GM12801 (cell line): ENCODE results near the gene ERC2.

Experiments used
- CTCF ChIP-seq: IDR thresholded peaks from one replicate; pipeline ENCODE4 v1.5.1; 2011; ENCODE audit warnings: control low read depth; ENCODE audit not compliant: insufficient read length; ENCODE audit errors: extremely low read depth

The ERC2 gene

GRCh38 chr3:55683666-55684270, 784.5 kb downstream of the ERC2 start:
- TF ChIP-seq CTCF: no peak

- no peak for TF ChIP-seq CTCF
Observed at GRCh38 chr3:55682461-55682860, 785.8 kb downstream of the ERC2 start.

- TF ChIP-seq CTCF: no peak
Observed at GRCh38 chr3:55678546-55679216, 789.6 kb downstream of the ERC2 start.

GRCh38 chr3:55676643-55677042, 791.6 kb downstream of the ERC2 start:
- no peak for TF ChIP-seq CTCF

GRCh38 chr3:55675478-55675877, 792.8 kb downstream of the ERC2 start:
- no peak for TF ChIP-seq CTCF

- TF ChIP-seq CTCF: no peak
Observed at GRCh38 chr3:55673764-55674163, 794.5 kb downstream of the ERC2 start.

GRCh38 chr3:55669133-55669532, 799.1 kb downstream of the ERC2 start:
- no peak for TF ChIP-seq CTCF

- no peak for TF ChIP-seq CTCF
Observed at GRCh38 chr3:55668359-55668758, 799.9 kb downstream of the ERC2 start.
